ENCODE results near the gene DYDC2.
"Not testable (repeated sequence)": the region's sequence is repeated elsewhere in the genome, so short reads cannot be mapped to it uniquely, and the experiment has no call there.

The DYDC2 gene

GRCh38 chr10:80414142-80414895 is 57.7 kb downstream of the DYDC2 start:
- no peak for DNase-seq (ENCODE audit: low spot score)

DNA sequence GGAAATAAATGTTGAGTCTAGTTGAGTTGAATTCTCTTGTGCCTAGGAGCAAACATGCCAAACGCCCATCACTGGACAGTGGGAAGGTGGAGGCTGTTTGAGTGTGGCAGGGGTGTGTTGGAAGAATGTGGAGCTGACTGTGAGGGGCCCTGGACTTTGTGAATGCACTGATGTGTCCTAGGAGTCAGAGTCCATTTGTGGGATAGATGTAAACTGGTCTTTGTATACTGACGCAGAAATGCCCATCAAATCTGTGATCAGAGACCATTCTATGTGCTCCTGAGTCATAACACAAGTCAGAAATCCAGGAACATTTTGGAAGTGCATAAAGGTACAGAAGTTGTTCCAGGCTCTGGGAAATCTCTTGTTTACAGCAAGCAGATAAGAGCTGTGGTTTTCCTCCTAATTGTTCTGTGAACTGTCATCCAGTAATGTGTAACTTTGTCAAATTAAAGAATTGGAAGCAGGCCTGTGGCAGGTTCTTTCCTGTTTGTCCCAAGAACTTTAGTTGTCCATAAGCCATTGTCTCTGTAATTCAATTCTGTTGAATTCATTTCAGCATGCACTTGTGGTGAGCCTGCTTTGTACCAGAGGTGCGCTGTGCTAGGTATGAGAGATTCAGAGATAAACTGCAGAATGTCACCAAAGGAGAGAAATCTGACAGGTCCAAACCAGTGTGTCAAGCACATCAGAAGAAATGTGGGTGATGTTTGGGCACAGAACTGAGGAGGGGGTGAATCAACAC is 59.3 kb downstream of the DYDC2 start:
- no peak for DNase-seq (ENCODE audit: low spot score)

- peak; percentile 84 for DNase-seq (ENCODE audit: low spot score)
Observed at GRCh38 chr10:80416479-80417098, 60.0 kb downstream of the DYDC2 start.

GRCh38 chr10:80417256-80417655 is 60.7 kb downstream of the DYDC2 start:
- not testable (repeated sequence) for DNase-seq (ENCODE audit: low spot score)

Data from left forelimb (tissue), 1 donor.